GM18868 (cell line): Measurements from ENCODE around the gene MOB3B.
"Not testable (repeated sequence)": the region's sequence is repeated elsewhere in the genome, so short reads cannot be mapped to it uniquely, and the experiment has no call there.

Experiments
- ATAC-seq: cut with Tn5 transposase; IDR thresholded peaks from one replicate; pipeline ENCODE4 v1.9.1; 2021; ENCODE audit warnings: mild to moderate bottlenecking, moderate library complexity; ENCODE audit not compliant: unreplicated experiment

MOB3B gene

GRCh38 chr9:27482709-27483108, 46.9 kb downstream of the MOB3B start:
- no peak for ATAC-seq

GRCh38 chr9:27478322-27478721, 51.3 kb downstream of the MOB3B start:
- no peak for ATAC-seq

DNA sequence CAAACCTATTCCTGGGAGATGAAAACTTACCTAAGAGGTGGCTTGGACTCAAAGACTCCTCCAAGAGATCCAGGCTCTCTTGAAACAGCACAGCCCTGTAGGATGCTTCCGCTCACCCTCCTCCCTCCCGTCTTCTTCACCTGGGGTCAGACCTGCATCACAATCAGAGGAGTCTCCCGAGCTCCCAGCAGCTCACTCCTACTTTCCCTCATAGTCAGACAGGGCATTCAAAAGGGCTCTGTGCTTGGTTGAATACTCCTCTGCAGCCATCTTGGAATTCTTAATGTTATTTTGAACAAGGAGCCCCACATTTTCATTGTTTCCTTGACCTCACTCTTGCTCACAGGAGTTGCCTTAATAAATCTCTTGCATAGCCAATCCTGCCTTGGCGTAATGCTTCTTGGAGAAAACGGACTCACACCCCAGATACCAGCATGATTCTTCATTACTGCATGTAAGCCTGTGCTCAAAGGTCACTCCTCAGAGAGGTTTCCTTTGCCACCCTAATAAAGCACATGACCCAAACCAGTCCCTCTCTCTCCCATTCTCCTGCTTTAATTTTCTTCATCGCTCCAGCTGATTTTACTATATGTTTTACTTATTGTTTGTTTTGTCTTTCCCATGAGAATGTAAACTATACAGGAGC, 52.6 kb downstream of the MOB3B start:
- no peak for ATAC-seq

GRCh38 chr9:27475057-27475595, 54.5 kb downstream of the MOB3B start:
- no peak for ATAC-seq

DNA sequence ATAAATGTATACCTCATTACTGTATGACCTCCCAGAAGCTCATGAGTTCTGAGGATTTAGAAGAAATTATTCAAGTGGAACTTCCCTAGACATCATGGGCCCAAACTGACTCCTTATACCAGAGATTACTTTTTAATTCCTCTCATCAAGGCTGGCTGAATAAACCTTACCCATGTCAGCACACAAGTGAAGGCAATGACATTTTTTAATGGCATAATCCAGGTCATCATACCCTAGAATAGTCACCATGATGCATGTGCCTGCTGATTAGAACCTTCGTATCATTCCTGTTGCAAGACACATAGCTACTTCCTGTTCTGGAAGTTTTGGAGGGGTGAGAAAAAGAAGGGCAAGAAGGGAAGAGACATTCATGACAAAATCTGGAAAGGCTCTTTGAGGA, 55.3 kb downstream of the MOB3B start:
- ATAC-seq, result no peak

DNA sequence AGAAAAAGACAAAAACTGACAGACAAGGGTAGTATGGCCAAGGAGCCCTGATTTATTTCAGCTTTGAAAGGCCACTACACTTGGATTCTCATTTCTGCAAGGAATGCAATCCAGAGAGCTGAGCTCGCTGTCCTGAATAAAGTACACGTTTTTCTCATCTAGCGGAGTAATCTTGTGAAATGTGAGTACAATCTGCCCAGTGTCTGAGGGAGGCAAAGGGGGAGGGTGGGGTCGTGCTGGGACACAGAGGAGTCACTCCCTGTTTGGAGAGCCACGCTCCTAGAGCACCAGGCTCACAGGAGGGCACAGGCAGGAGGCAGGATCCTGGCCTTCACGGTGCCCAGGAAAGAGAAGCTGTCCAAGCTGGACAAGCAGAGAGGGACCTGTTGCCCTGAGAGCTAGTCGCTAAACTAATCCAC, 56.5 kb downstream of the MOB3B start:
- no peak for ATAC-seq

DNA sequence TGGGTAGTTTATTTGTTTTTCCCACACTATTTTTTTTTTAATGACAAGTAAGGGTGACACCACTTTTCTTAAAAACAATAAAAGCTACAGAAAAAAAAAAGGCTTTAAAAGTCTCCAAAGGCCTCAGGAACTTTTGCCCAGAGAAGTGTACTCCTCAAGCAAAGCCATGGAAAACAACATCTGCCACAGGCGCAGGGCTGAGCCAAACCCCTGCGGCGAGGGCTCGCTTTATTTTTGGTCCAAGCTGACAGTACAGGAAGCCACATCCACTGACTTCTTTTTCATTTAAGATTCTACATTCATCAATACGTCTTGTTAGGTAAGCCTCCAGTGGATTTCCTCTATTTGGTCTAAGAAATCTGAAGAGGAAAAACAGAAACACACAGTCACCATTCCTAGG, 57.4 kb downstream of the MOB3B start:
- no peak for ATAC-seq

GRCh38 chr9:27471789-27472188, 57.8 kb downstream of the MOB3B start:
- ATAC-seq, result no peak

GRCh38 chr9:27471366-27471765, 58.2 kb downstream of the MOB3B start:
- no peak for ATAC-seq

- ATAC-seq, result no peak
Observed at GRCh38 chr9:27470291-27470856, 59.2 kb downstream of the MOB3B start.

GRCh38 chr9:27469550-27469949, 60.1 kb downstream of the MOB3B start:
- no peak for ATAC-seq

- peak; percentile 80 for ATAC-seq
Observed at GRCh38 chr9:27468462-27469110, 61.0 kb downstream of the MOB3B start.

DNA sequence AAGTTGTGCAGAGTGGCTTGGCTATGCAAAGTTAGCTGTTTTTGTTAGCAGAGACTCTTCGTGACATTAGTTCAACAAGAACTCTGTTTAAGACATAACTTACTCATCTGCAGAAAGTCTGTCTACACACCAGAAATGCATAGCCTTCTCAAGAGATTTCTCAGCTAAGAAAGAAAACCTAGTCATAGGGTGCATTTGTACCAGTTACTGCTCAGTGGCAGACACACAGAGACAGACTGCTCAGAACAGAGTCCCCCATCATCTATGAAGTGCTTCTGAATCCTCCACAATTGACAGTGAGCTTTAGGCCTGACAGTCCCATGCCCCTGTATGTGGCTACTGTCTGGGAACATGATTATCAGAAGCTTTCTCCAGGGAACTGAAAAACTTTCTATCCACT, 61.6 kb downstream of the MOB3B start:
- ATAC-seq, result peak; percentile 61

- no peak for ATAC-seq
Observed at GRCh38 chr9:27467486-27467885, 62.1 kb downstream of the MOB3B start.

DNA sequence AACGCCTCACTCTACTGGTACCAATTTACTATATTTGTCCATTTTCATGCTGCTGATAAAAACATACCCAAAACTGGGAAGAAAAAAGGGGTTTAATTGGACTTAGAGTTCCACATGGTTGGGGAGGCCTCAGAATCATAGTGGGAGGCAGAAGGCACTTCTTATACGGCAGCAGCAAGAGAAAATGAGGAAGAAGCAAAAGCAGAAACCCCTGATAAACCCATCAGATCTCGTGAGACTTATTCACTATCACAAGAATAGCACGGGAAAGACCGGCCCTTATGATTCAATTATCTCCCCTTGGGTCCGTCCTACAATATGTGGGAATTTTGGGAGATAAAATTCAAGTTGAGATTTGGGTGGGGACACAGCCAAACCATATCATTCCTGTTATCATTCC, 63.1 kb downstream of the MOB3B start:
- not testable (repeated sequence) for ATAC-seq

DNA sequence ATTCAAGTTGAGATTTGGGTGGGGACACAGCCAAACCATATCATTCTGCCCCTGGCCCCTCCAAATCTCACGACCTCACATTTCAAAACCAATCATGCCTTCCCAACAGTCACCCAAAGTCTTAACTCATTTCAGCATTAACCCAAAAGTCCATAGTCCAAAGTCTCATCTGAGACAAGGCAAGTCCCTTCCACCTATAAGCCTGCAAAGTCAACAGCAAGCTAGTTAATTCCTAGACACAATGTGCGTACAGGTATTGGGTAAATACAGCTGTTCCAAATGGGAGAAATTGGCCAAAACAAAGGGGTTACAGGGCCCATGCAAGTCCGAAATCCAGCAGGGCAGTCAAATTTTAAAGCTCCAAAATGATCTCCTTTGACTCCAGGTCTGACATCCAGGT, 64.7 kb downstream of the MOB3B start:
- ATAC-seq, result not testable (repeated sequence)

DNA sequence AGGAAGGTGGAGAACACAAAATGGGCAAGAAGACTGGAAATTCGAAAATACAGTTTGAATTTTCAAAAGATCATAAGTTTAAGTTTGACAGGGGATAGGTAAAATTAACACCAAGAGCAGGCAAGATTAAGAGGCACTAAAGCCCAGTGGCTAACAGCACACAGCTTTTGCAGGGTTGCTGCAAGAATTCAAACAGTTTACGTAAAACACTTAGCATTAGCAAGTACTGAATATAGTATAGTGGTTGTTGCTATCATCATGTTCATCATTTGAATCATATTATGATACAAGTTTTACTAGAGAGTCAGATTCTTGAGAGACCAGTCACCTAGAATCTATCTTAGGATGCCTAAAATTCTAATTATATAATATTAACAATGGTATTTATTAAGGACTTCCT, 66.8 kb downstream of the MOB3B start:
- ATAC-seq, result no peak

- ATAC-seq, result no peak
Observed at GRCh38 chr9:27462434-27462833, 67.2 kb downstream of the MOB3B start.

DNA sequence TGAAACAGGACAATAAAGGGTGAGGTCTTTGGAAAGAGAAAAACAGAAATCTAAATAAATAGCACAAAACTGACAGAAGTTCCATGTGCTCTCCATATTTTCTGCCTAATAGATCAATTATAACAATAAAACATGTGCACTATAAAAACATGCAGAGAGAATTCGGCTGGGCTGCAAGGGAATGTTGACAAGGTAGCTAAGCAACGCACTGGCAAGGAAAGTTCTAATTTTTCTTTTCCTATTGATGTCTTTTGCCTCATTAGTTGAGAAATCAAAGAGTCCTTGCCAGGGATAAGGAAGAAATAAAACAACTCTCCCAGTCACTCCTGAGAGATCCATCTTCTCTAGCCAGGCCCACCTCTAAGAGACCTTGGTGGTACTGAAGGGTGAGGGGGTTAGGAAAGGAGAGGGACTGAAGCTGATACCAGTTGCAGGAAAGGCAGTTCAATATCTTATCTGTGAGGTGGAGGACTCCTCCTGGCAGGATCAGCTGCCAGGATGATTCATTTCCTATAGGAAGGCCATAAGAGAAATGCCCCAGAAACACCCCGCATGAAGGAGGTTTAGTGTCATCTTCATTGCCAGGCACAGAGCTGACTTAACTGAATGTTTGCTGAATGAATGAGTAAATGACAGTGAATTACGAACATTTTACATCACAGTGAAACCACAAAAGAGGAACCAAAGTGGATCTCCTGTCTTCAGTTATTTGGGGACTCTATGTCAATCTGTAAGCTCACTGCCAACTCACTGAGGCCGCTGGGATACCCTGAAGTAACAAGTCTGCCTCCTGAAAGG, 69.2 kb downstream of the MOB3B start:
- peak; percentile 98 for ATAC-seq

GRCh38 chr9:27457445-27457844, 72.2 kb downstream of the MOB3B start:
- no peak for ATAC-seq

DNA sequence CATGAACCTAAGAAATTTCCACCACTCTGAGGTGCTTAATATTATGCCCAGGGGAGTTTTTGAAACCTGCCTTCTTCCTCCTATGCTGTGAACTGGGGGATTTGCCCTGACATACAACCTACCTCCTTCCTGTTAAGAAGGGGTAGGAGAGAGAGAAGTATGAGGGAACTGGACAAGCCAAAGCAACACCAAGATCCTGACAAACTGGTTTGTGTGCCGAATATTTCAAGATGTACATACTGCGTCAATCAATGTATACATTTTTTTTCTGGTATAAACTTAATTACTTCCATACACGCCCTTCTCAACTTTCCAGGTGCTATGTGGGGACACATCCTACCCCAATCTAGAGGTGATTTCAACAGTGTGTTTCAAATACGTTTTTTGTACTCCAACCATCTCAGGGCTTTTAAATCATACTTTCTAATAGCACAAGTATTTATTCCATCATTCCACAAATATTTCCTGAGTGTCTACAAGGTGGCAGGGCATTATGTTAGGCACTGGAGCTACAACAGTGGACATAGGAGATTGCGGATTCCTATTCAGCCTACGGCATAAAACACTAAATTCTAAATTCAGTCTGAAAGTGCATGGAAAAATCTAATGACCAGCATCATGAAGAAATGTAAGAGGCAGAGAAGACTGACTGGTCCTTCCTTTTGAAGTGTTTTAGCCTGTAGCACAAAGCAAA, 75.6 kb downstream of the MOB3B start:
- no peak for ATAC-seq
